A673 (cell line): Measurements from ENCODE around the gene FOXN1.

Experiments
- EZH2 ChIP-seq: fragments of 200-600 bp; sonication (generic); IDR thresholded peaks from 2 replicates; pipeline ENCODE4 v1.6.1; 2017; ENCODE audit warnings: borderline replicate concordance, low read depth, mild to moderate bottlenecking, mixed read lengths, antibody characterized with exemption, low read length; ENCODE audit not compliant: poor library complexity, severe bottlenecking
- TF ChIP-seq, protein P1 (sequence below): fragments of 300-800, 200-600 bp; sonication (generic); conservative IDR thresholded peaks from 2 replicates; pipeline ENCODE4 v1.5.1; 2017; ENCODE audit warnings: low read depth, mild to moderate bottlenecking, antibody characterized with exemption, low read length, moderate library complexity, mixed read lengths

GRCh38 chr17:28484296-28484695, 21.9 kb upstream of the FOXN1 start:
- TF ChIP-seq, protein P1, sequence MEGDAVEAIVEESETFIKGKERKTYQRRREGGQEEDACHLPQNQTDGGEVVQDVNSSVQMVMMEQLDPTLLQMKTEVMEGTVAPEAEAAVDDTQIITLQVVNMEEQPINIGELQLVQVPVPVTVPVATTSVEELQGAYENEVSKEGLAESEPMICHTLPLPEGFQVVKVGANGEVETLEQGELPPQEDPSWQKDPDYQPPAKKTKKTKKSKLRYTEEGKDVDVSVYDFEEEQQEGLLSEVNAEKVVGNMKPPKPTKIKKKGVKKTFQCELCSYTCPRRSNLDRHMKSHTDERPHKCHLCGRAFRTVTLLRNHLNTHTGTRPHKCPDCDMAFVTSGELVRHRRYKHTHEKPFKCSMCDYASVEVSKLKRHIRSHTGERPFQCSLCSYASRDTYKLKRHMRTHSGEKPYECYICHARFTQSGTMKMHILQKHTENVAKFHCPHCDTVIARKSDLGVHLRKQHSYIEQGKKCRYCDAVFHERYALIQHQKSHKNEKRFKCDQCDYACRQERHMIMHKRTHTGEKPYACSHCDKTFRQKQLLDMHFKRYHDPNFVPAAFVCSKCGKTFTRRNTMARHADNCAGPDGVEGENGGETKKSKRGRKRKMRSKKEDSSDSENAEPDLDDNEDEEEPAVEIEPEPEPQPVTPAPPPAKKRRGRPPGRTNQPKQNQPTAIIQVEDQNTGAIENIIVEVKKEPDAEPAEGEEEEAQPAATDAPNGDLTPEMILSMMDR: no peak
- no peak for TF ChIP-seq EZH2
